Adipose tissue (tissue), 3 donors: Measurements from ENCODE around the gene ETV5. TPM values are rescaled to one million over a fixed set of nuclear protein-coding genes. Genes with fewer than 3 reads are reported as not detected.

ENCODE experiments used
- H3K27ac ChIP-seq: one replicate; pipeline ENCODE4 v1.5.1; 2013; ENCODE audit warnings: low read depth, low read length
- WGBS, 3 donors: extraction: QIAGEN DNeasy Blood & Tissue Kit; methylation state at CpG; one replicate each; pipeline ENCODE4 v1.1.7; 2013; 5-methylcytosine and 5-hydroxymethylcytosine counted together
- polyA plus RNA-seq, 3 donors: library from polyadenylated mRNA; stranded (reverse); fragments of 200-250 nt; gene quantifications; one replicate each; pipeline ENCODE4 v1.2.3, GENCODE V29; 2013
- donor health status: healthy with polysubstance abuse.
- donor health status: Bipolar disorder and iron deficiency.
- donor health status: healthy.

Gene ETV5
- polyA plus RNA-seq, 3 donors, result 2.9 to 4.7 (median 3.4) TPM

DNA sequence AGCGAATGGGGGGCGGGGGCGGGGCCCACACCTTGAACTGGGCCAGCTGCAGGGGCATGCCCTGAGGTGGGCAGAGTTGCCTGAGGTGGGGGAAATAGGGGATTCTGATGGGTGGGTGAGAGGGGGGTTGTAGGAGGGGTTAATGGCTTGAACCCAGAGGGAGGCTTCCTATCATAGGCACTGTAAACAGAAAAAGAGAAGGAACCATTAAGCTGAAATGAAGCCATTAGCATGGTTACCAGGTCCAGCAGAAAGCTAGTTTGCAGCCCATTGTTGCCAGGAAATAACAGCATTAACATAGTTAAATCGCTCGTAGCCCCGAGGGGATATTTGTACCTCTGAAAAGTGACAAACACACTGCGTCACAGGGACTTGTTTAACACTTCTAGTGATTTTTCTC is 29.0 kb downstream of the ETV5 start:
- 73 to 77% (median 75%) methylated on average over 7 of the region's 7 CpGs for WGBS, 3 donors
- no peak overlapping the region for H3K27ac ChIP-seq

DNA sequence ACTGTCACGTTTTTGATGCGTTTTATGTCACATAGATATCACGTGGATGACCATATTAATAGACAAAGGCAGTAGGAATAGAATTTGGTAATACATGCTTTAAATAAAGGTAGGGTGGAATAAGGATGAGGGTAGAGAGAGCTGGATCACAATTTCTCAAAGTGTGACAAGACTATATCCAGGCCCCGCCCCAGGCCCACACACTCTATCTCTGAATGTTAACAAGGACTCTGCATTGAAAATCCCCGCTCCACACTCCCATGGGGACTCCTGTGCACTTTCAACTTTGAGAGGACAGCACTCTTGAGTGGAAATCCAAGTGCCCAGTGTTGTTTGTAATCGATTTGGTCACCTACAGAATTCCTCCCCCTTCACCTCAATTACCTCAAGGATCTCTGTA is 31.4 kb downstream of the ETV5 start:
- 92 to 95% (median 93%) methylated on average over 6 of the region's 6 CpGs for WGBS, 3 donors
- H3K27ac ChIP-seq, result no peak overlapping the region

DNA sequence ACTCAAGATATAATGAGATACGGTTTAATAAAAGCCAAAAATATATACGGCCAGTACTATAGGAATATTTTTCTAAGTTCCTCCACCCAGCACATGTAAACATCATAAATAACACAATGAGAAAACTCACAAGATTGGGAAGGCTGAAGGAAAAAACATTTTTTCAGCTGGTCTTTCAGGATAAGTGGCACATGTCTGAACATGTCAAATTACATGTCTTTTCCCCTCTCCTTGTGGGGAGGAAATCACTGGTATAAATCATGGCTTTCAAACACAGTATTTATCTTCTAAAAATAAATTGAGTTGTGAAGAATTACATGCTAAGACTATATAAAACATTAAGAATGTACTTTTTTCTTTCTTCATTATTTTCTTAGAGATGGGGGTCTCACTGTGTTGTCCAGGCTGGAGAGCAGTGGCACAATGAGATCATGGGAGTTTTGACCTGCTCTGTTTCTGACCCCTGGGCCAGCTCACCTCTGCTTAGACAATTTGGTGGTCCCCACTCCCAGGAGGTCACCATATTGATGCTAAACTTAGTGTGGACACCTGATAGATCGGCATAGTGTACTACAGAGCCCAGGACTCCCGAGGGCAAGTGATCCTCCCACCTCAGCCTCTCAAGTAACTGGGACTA is 32.8 kb downstream of the ETV5 start:
- H3K27ac ChIP-seq, result no peak overlapping the region
- WGBS, 3 donors, result 85 to 93% (median 89%) methylated on average over 4 of the region's 4 CpGs

DNA sequence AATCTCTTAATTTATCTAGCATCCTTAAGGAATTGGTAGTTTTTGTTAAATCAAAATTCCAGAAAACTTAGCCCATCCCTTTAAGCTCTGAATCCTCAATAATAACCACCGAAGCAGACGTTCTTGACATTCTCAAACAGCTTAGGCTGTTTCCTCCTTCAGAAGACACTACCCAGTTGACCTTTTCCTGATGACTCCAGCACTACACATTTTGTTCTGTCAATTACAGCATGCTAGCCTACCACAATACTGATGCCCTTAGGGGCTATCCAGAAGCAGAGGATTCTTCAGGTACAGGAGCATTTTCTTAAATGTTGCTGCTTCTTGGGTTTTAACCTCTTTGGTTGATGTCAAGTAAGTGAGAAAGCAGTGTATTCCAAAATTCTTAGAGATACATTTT is 33.4 kb downstream of the ETV5 start:
- 83 to 88% (median 84%) methylated on average over 2 of the region's 2 CpGs for WGBS, 3 donors
- H3K27ac ChIP-seq, result no peak overlapping the region

DNA sequence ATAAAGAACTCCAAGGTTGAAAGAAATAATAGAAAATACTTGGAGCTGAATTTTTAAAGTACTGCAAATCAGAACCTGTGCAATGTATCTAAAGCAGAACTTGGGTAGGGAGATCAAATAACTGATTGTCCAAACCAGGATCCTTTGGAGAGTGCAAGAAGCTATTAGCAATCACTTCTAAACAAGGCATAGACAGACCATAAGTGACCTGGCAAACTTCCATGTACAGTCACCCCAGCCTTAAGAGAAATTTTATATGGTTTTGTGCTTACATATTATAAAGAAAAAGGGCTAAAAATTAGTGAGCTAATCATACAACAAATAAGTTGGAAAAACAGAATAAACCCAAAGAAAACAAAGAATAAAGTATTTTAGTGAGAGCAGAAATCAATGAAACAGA is 35.2 kb downstream of the ETV5 start:
- H3K27ac ChIP-seq, result no peak overlapping the region

DNA sequence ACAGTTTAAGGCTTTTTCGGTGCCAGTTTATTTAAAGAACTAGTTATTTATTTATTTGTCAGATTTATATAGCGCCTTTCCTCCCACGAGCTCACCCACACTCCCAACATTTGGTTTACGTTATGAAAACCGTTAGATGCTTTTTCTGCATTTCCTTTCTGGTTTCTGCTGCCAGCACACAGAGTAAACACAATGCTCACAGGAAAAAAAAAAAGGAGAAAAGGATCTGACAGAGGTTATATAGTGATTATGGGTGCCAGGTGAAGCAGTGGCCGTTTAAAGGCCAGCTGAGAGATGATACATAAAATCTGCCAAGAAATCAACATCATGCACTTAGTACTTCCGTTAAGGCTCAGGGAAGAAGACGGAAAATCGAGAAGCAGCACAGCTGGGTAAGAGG is 37.9 kb downstream of the ETV5 start:
- WGBS, 3 donors, result 29 to 51% (median 36%) methylated on average over 9 of the region's 9 CpGs
- H3K27ac ChIP-seq, result no peak overlapping the region

DNA sequence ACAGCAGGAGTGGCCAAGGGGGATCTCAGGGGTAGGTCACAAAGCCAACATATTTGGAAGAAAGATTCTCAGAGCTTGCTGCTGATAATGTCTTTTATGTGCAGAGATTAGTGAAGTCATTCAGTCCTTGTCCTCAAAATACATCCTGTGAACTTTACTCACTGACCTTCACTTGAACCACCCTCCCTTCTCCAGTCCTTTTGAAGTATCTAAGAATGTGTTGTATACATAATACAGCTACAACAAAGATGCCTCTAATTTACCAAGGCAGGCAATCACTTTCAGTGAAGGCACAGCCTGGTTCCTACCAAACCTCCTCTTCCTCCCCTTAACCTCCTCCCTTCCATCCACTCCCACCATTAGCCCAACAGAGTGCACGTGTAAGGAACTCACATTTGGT is 38.3 kb downstream of the ETV5 start:
- 39 to 64% (median 58%) methylated on average over 1 of the region's 1 CpG for WGBS, 3 donors
- no peak overlapping the region for H3K27ac ChIP-seq

DNA sequence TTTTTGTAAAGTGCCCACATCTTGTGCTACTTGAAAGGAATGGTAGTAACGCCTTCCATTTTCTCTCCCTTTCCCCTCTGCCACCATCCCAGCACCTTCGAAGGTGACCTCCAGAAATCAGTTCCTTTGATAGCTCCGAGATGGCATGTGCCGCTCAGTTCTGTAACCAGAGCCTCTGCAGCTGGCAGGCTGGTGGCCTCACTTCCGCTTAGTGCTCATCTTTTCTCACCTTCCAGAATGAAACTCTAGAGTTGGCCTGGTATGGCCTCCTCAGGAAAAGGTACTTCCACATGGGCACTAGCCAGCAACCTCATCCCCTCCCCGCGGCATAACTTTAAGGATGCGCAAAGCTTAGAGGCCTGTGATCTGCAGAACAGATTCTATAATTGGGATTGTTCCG is 38.8 kb downstream of the ETV5 start:
- 90 to 94% (median 90%) methylated on average over 9 of the region's 9 CpGs for WGBS, 3 donors
- no peak overlapping the region for H3K27ac ChIP-seq

DNA sequence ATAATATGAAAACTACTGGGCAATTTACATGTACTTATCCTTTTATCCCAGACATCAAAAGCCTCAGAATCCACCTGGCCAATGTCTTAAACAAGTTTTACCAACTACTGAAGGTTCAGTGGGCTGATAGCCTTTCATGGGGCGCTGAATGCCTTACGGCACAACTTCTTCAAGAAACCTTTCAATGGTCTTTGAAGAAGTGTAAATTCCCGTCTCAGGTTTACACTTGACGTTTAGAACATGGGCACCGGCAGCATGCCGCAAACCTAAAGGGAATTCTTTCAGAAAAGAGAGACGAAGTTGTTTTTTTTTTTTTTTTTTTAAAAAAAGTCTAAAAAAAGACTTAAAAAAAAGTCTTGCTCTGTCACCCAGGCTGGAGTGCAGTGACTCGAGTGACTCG is 39.7 kb downstream of the ETV5 start:
- WGBS, 3 donors, result 96 to 99% (median 97%) methylated on average over 9 of the region's 9 CpGs
- H3K27ac ChIP-seq, result no peak overlapping the region

DNA sequence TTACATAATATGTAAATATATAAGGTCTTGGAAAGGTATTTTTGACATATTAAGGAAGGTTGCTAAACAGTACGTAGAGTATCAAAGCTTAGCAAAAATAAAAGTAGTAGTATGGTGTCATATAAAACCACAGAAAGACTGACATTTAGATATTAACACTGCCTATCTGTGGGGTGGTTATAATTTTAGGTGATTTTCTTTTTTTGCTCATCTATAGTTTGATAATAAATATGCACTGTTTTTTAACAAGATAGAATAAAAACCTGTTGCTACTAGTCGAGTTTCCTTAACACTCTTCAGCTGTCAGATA is 40.7 kb downstream of the ETV5 start:
- H3K27ac ChIP-seq, result no peak overlapping the region
- 52 to 62% (median 54%) methylated on average over 2 of the region's 2 CpGs for WGBS, 3 donors

DNA sequence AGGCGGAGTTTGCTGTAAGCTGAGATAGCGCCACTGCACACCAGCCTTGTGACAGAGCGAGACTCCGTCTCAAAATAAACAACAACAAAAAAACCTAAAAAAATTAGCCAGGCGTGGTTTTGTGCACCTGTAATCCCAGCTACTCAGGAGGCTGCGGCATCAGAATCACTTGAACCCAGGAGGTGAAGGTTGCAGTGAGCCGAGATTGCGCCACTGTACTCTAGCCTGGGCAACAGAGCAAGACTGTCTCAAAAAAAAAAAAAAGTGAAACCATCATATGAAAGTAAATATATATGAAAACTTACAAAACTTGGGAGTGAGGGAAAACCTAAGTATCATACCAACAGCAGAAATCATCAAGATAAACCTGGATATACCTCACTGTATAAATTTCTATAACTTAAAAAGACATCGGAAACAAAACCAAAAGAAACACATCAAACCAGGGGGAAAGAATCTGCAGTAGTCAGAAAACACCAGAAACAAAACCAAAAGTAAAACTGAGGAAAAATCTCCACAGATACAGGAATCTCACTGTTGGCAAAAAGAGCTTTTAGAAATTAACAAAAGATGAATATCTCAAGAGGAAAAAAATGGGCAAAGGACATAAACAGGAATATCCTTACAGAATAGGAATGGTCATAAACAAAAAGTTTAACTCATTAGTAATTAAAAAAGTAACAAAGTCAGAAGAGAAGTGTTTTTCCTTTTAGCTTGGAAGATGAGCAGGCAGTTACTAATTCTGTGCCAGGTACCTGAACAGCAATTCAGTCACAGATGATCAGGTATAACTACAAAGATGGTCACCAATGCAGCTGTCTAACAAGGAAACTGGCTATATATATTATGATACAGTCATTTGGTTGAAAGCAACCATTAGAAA is 41.3 kb downstream of the ETV5 start:
- no peak overlapping the region for H3K27ac ChIP-seq
- 89 to 91% (median 91%) methylated on average over 9 of the region's 9 CpGs for WGBS, 3 donors

DNA sequence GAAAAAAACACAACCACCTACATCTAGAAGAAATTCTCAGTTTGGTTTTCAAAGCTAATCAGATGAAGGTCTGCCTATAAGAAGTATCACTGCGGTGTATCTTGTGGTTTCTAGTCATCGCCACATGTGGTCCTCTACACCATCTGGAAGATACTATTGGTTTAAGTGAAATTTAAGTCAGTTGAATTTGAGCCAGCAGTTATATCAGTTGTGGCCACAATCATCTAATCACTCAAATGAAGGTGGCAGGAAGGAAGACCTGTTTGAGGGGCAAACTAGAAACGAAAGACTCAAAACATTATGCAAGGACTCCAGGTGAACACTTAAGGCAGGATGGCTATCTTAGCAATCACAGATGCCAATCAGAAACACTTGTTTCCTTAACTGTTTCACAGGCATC is 48.7 kb downstream of the ETV5 start:
- WGBS, 3 donors, result 51 to 78% (median 65%) methylated on average over 3 of the region's 3 CpGs

DNA sequence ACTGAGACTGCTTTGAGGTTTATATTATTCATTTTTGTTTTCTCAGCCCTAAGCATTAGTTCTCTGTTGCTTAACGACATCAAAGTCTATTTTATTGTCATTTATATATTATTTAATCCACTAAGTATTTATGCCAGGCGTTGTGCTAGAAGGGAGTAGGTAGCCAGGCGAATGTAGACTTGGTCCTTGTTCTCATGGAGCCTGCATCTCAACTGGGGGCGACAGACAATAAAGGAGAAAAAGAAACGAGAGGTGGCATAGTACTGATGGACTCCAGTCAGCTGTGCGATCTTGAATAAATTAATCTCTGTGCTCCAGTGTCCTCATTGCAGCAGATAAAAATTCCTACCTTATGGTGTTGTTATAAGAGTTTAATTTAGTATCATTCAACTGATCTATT is 49.7 kb downstream of the ETV5 start:
- H3K27ac ChIP-seq, result no peak overlapping the region
- WGBS, 3 donors, result 91 to 95% (median 94%) methylated on average over 6 of the region's 6 CpGs

More for the DNA sequence above, 48.7 kb downstream of the ETV5 start:
- no peak overlapping the region for H3K27ac ChIP-seq

DNA sequence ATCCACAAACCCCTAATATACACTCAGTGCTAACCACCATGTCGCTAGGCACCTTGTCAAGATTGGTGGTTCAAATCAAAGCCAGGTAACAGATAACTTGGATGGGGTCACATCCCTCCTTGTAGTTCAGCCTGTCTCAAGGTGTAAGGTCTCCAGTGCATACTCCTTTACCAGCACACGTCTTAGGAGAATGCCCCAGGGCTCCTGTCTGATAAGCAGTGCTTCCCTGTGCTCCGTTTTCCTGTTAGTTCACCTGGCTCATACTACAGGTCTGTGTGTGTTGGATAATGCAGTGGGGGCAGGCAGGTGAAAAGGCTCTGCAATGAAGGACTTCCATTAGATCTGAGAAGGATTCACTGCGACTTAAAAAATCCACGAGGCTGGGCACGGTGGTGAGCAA is 50.7 kb downstream of the ETV5 start:
- WGBS, 3 donors, result 88 to 95% (median 95%) methylated on average over 6 of the region's 6 CpGs
- no peak overlapping the region for H3K27ac ChIP-seq

DNA sequence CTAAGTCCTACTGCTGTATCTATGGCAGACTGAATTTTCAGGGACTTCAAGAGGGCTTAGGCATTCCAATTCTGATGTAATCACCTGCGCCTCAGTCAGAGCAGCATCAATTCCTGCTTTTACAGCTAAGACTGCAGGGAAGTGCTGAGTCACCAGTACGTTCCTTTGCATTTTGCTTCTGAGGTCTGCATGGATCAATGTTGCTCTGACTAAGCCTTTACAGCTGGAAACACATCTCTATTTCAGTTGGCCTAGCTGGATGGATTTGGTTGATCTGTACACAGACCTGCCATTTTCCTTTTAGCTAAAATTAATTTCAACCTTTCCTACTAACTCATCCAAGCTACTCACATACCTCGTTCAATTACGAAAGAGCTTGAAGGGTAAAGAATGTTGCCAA is 51.3 kb downstream of the ETV5 start:
- no peak overlapping the region for H3K27ac ChIP-seq
- 67 to 93% (median 71%) methylated on average over 4 of the region's 4 CpGs for WGBS, 3 donors

DNA sequence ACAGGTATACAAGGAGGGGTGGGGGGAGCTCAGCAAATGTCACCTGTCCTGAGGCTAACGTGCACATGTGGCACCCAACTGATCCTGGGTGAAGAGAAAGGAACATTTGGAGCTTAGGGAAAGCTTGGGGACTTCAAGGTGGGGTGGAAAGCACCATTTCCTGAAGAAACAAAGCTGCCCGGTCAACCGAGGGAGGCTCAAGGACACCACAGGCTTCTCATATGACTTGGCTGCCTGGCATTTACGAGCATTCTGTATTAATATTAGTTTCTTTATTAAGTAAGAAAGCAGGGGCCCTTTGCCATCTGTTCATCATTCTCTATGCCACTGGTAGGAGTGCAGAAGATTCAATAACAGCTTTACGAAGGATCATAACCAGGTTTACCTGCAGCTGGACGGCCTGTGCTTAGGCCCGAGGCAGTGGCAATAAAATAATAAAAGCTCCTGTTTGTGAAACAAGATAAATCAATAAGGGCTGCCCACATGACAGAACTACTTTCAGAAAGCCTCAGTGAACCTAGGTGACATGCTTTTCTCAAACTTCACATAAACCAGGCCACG is 54.0 kb downstream of the ETV5 start:
- 70 to 94% (median 89%) methylated on average over 8 of the region's 8 CpGs for WGBS, 3 donors
- H3K27ac ChIP-seq, result no peak overlapping the region

DNA sequence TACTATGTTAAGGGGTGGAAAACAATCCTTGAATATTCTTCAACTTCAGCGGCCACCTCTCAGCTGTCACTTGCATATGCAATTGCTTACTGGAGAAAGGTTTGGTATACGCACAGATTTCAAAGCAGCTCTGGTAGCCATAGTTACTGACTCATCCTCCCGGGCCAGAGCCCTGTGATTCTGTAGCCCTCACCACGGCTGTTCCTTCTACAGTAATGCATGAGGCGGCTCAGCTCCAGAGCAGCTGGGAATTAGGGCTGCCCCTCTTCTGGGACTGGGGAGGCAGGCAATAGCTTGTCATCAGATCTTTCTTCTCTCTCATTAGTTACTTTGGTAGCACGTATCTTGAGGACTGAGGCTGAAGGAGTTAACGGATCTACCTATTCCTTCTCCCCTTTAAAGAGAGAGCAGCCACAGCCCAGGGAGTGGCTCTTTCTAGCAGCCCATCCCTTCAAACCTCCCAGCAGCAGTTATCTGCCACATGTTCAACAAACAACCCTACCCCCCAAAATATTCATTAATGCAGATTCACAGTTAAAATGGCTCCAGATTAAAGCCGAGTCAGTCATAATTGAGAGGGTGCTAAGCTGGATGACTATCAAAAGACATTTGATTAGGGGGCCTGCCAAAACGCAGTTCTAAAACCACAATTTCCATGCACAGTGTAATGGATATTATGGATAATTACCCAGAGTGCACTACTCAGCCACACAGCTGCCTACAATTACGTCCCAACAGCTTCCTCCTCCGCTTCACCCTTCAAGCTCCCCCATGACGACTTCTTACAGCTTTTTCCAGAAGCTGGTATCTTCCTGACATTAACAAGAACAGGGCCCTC is 54.7 kb downstream of the ETV5 start:
- WGBS, 3 donors, result 87 to 92% (median 87%) methylated on average over 12 of the region's 12 CpGs

DNA sequence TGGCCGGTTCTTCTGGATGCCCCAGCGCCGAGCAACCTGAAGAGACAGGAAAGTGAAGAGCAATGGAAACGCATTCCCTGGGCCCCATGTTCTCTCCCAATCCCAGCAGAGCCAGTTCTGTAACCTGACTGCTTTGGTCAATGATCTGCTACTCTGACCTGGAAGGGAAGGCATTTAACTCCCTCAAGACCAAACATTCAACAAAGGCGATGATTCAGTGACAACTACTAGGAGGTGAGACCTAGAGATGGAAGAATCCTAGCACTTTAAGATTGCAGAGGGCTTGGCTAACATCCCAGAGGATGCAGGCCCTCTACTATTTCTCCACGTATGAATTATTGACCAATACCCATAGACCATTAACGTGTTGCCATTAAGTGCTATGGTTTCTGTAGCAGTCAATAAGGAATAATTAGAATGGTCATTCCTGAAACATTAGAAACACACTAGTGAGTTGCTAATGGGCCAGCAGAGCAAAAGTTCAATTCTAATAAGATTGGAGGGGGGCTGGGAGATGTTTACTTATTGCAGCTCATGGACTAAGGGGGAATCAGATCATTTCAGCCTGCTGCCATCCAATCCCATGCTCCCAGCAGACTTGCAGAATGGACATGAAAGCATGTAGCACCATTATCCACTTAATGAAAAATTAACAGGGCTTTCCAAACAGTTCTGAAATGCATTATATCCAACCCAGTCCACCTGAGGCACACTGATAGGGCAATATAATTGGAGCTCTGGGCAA is 56.6 kb downstream of the ETV5 start:
- H3K27ac ChIP-seq, result no peak overlapping the region
- WGBS, 3 donors, result 78 to 91% (median 91%) methylated on average over 7 of the region's 7 CpGs

More for the DNA sequence above, 54.7 kb downstream of the ETV5 start:
- no peak overlapping the region for H3K27ac ChIP-seq
